Ovary (tissue), 9 donors: Measurements from ENCODE around the gene THBS4. TPM values are rescaled to one million over a fixed set of nuclear protein-coding genes. Genes with fewer than 3 reads are reported as not detected.
"Not testable (repeated sequence)": the region's sequence is repeated elsewhere in the genome, so short reads cannot be mapped to it uniquely, and the experiment has no call there.

ENCODE experiments used
- DNase-seq, 5 donors: peaks; one replicate each; pipeline ENCODE4 v3.0.0-alpha.2; 2019 to 2020
- H3K27ac ChIP-seq, 2 donors: fragments of 200-600 bp; one replicate each; pipeline versions ENCODE4 v1.5.1 to v1.8.0; 2019 to 2022
- H3K27me3 ChIP-seq: fragments of 200-600 bp; one replicate; pipeline ENCODE4 v1.8.0; 2022
- H3K36me3 ChIP-seq: fragments of 200-600 bp; sonication (generic); one replicate; pipeline ENCODE4 v1.5.1; 2019
- H3K4me1 ChIP-seq: one replicate; pipeline ENCODE4 v1.8.1; 2013; ENCODE audit warnings: mild to moderate bottlenecking, moderate library complexity; ENCODE audit not compliant: insufficient read depth
- H3K4me3 ChIP-seq: fragments of 200-600 bp; sonication (generic); one replicate; pipeline ENCODE4 v1.5.1; 2017
- H3K9me3 ChIP-seq, 2 donors: fragments of 200-600 bp in 1 of 2; sonication (generic) in 1 of 2; one replicate each; pipeline versions ENCODE4 v1.5.1 to v1.8.1; 2013 to 2019; ENCODE audit warnings: mild to moderate bottlenecking in 1 of 2, moderate library complexity in 1 of 2
- EP300 ChIP-seq: sonication (generic); formaldehyde crosslinking; IDR thresholded peaks from one replicate; pipeline ENCODE4 v1.6.1; 2017; ENCODE audit warnings: antibody characterized with exemption
- POLR2A ChIP-seq: fragments of 450-650 bp; IDR thresholded peaks from one replicate; pipeline ENCODE4 v1.6.1; 2017; ENCODE audit warnings: antibody characterized with exemption, mild to moderate bottlenecking, moderate library complexity
- WGBS, 3 donors: extraction: QIAGEN DNeasy Blood & Tissue Kit in 1 of 3; methylation state at CpG; one replicate each; pipeline versions ENCODE4 v1.1.5 to v1.1.7; 2013 to 2017; 5-methylcytosine and 5-hydroxymethylcytosine counted together
- intact Hi-C, 4 donors: fragments of 100-400 bp; cut with DNase I; formaldehyde crosslinking; loops; one replicate each; pipeline versions ENCODE4 v1.11.0 to v1.15.1; 2022 to 2023
- polyA plus RNA-seq, 2 donors: library from polyadenylated mRNA; stranded (reverse); fragments of 200-250 nt in 1 of 2; fragments of 350-450 nt in 1 of 2; fragmentation: Illumina TruSeq in 1 of 2; extraction: RNeasy Lipid Tissue Mini Kit (QIAGEN cat#74804) in 1 of 2; gene quantifications; one replicate each; pipeline ENCODE4 v1.2.3, GENCODE V29; 2013 to 2014
- total RNA-seq, 7 donors: library from RNA; depleted of rRNA in 2 of 7; stranded (reverse); fragments of >200 nt in 2 of 7; fragmentation: NEBNext Ultra II Directional in 3 of 7; extraction: Animal tissue kit (Norgen Biotek cat#: 25700) in 3 of 7; gene quantifications; one replicate each; pipeline versions ENCODE4 v1.1.0 to v1.2.4, GENCODE V29; 2016 to 2023
- TF ChIP-seq, protein P1 (sequence below), 3 donors: fragments of 450-650 bp in 2 of 3; fragments of 200-600 bp in 1 of 3; IDR thresholded peaks; one replicate each; pipeline versions ENCODE4 v1.5.1 to v1.8.0; 2016 to 2022; ENCODE audit warnings: antibody characterized with exemption in 3 of 3, mild to moderate bottlenecking in 1 of 3
- donor health status: DM: no; HTN: no; CAD: no; lungs with moderate emphysema.
- donor health status: DM: no; HTN: no; CAD: no.
- donor health status: Bipolar disorder and iron deficiency.
- donor health status: DM: yes; HTN: yes; CAD: no.
- donor health status: DM: no; HTN: no; CAD: no.
- donor health status: DM: yes; HTN: yes; CAD: no.

The THBS4 gene
- total and polyA plus RNA-seq, 9 donors: 1.9 to 89.6 (median 5.1) TPM

DNA sequence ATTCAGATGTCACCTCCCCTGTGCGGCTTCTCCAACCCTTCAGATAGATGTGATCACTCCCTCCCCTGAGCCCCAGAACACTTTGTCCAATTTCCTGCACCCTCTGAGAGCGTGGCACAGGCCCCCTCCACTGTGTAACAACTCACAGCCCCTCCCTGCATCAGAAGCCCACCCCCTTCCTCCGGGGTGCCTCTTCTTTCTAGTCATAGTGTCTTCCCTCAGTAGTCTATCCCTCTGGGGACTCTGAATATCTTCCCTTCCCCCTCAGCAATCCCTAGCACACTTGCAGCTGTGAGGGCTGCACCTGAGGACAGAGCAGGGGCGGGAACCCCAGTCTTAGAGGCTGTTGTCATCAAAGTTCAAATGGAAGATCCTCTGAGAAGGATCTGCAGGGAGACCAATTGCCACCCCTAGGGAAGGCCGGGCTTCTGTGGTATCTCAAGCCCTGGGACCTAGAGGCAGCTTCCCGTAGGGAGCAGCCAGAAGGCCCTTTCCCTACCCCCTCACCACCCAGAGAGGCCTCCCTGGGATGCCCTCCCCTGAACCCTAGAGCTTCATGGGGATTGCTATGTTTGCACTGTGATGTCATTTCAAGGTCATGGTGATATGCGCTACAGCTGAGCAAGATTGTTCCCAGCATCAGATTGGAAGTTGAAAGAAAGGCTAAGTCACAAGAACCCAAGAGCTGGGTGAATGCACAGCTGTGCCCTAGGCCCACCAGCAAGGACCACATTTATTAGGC lies 70.7 kb downstream of the THBS4 start:
- Histone ChIP-seq H3K27me3 (no peaks in the 10 kb centered on the region), H3K4me3 (no peak overlapping the region), H3K27ac (no peak overlapping the region), H3K9me3 (no peaks in the 10 kb centered on the region), H3K4me1 (peaks cover 8% of the 10 kb centered on the region), H3K36me3 (no peaks in the 10 kb centered on the region)
- 61 to 76% (median 66%) methylated on average over 7 of the region's 7 CpGs for WGBS, 3 donors
- no peak for DNase-seq
- intact Hi-C loops: loop anchor here in 1 of 4 donors (10.0 kb wide), 1 partner anchor 159 kb away; no protein-coding TSS in a partner anchor
- TF ChIP-seq, protein P1, sequence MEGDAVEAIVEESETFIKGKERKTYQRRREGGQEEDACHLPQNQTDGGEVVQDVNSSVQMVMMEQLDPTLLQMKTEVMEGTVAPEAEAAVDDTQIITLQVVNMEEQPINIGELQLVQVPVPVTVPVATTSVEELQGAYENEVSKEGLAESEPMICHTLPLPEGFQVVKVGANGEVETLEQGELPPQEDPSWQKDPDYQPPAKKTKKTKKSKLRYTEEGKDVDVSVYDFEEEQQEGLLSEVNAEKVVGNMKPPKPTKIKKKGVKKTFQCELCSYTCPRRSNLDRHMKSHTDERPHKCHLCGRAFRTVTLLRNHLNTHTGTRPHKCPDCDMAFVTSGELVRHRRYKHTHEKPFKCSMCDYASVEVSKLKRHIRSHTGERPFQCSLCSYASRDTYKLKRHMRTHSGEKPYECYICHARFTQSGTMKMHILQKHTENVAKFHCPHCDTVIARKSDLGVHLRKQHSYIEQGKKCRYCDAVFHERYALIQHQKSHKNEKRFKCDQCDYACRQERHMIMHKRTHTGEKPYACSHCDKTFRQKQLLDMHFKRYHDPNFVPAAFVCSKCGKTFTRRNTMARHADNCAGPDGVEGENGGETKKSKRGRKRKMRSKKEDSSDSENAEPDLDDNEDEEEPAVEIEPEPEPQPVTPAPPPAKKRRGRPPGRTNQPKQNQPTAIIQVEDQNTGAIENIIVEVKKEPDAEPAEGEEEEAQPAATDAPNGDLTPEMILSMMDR (IDR thresholded peaks at IDR 0.05): no peak
- TF ChIP-seq EP300 (no peak), POLR2A (no peak)

DNA sequence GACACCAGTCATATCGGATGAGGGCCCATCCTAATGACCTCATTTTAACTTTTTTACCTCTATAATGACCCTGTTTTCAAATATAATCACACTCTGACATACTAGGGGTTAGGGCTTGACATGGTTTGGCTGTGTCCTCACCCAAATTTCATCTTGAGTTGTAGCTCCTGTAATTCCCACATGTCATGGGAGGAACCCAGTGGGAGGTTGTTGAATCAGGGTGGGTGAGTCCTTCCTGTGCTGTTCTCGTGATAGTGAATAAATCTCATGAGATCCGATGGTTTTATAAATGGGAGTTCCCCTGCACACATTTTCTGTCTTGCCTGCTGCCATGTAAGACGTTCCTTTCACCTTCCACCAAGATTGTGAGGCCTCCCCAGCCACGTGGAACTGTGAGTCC lies 71.8 kb downstream of the THBS4 start:
- TF ChIP-seq EP300: no peak
- no peak for TF ChIP-seq POLR2A
- TF ChIP-seq, protein P1 (IDR thresholded peaks at IDR 0.05): no peak
- DNase-seq: no peak
- H3K27me3 ChIP-seq: no peaks in the 10 kb centered on the region
- H3K4me1 ChIP-seq: peaks cover 8% of the 10 kb centered on the region
- no peak overlapping the region for H3K27ac ChIP-seq
- H3K9me3 ChIP-seq: no peaks in the 10 kb centered on the region
- H3K4me3 ChIP-seq: no peak overlapping the region
- no peaks in the 10 kb centered on the region for H3K36me3 ChIP-seq
- intact Hi-C loops: loop anchor here in 1 of 4 donors (10.0 kb wide), 1 partner anchor 158 kb away; no protein-coding TSS in a partner anchor
- 67 to 85% (median 76%) methylated on average over 5 of the region's 5 CpGs for WGBS, 3 donors

DNA sequence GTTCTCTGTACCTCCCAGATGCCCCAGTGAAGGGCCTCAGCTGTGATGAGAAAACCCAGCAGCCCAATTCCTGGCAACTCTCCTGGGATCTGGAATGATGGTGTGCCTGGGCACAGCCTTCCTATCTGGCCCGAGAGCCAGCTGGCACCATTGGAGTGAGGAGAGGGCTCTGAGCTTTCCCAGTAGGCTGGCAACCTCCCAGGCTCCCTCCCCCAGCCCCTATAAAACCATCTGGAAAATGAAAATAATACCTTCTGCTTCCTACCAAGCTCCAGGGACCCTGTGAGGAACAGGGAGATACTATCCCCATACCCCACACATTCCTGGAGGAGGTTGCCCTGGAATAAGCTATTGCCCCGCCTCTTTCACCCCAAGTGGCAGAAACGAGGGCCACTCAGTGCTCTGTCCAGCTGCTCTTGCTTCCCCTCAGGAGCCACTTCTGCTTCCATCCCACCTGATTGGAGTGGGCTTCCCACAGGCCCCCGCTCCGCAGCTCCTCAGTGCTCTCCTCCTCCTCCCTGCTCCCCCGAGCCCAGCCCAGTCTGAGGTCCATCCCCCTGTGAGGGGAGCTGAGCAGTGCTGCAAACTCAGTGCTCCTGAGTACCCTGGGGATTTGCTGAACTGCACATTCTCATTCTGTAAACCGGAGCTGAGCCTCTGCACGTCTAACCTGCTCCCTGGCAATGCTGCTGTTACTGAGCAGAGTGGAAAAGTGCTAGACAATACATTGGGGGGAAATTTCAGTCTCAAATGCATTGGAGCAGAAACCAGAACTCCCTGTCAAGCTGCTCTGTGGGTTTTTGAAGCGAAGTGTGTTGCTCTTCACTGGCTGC lies 74.7 kb downstream of the THBS4 start:
- peak in 3 of 5 donors; percentile 35 to 68 (median 37) for DNase-seq
- intact Hi-C loops: loop anchor here in 1 of 4 donors (10.0 kb wide), 1 partner anchor 155 kb away; no protein-coding TSS in a partner anchor
- Histone ChIP-seq H3K27ac (no peak overlapping the region), H3K36me3 (no peaks in the 10 kb centered on the region), H3K27me3 (no peaks in the 10 kb centered on the region), H3K9me3 (no peaks in the 10 kb centered on the region), H3K4me3 (no peak overlapping the region), H3K4me1 (peaks cover 8% of the 10 kb centered on the region)
- 17 to 26% (median 24%) methylated on average over 9 of the region's 9 CpGs for WGBS, 3 donors
- TF ChIP-seq, protein P1 (IDR thresholded peaks at IDR 0.05): no peak
- TF ChIP-seq POLR2A (no peak), EP300 (no peak)

DNA sequence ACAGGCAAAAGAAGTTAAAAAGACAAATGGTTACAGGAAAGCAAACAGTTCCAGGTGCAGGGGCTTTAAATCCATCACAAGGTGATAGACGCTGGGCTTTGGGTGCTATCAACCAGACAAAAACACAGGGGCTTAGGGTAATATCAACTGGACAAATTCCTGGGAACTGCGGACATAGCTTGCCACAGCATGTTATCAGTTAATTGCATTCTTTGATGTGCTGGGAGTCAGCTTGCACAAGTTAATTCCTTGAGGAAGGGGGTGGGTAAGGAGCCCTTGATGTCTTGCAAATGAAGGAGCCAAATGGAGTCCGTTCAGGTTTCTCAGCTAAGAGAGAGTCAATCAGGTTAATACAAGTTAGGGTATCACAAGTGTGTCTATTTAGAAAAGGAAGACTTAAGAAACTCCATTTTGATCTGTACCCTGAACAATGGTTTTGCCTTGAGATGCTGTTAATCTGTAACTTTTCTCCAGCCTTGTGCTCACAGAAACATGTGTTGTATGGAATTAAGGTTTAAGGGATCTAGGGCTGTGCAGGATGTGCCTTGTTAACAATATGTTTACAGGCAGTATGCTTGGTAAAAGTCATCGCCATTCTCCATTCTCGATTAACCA lies 76.3 kb downstream of the THBS4 start:
- intact Hi-C loops, H3K4me1 ChIP-seq, H3K27ac ChIP-seq, H3K4me3 ChIP-seq, DNase-seq, H3K9me3 ChIP-seq, H3K27me3 ChIP-seq, H3K36me3 ChIP-seq: not testable (repeated sequence)
- 33 to 45% (median 39%) methylated on average over 5 of the region's 5 CpGs for WGBS, 3 donors
